ENCODE measurements around the gene PPP1CC. TPM values are rescaled to one million over a fixed set of nuclear protein-coding genes. Genes with fewer than 3 reads are reported as not detected.

Gene PPP1CC
- total RNA-seq, 1 donor, result 158 TPM

- H3K4me1 ChIP-seq (ENCODE audit: insufficient read depth, low read length), result peaks cover 94% of the 10 kb centered on the region
- no peaks in the 10 kb centered on the region for H3K27me3 ChIP-seq (ENCODE audit: insufficient read depth, low read length)
- H3K9me3 ChIP-seq (ENCODE audit: low read depth, low read length), result no peaks in the 10 kb centered on the region
- H3K4me3 ChIP-seq (ENCODE audit: low read length), result no peak overlapping the region
These were observed 52.6 kb downstream of the PPP1CC start for GRCh38 chr12:110690127-110690430.

GRCh38 chr12:110689281-110690126 lies 53.2 kb downstream of the PPP1CC start:
- no peaks in the 10 kb centered on the region for H3K9me3 ChIP-seq (ENCODE audit: low read depth, low read length)
- H3K4me1 ChIP-seq (ENCODE audit: insufficient read depth, low read length), result peaks cover 93% of the 10 kb centered on the region
- peak overlapping the region; percentile 44 for H3K4me3 ChIP-seq (ENCODE audit: low read length)
- no peaks in the 10 kb centered on the region for H3K27me3 ChIP-seq (ENCODE audit: insufficient read depth, low read length)

- Histone ChIP-seq H3K27me3 (ENCODE audit: insufficient read depth, low read length) (no peaks in the 10 kb centered on the region), H3K4me3 (ENCODE audit: low read length) (peak within 1 kb of the TSS; percentile 60), H3K9me3 (ENCODE audit: low read depth, low read length) (no peaks in the 10 kb centered on the region), H3K4me1 (ENCODE audit: insufficient read depth, low read length) (peaks cover 84% of the 10 kb centered on the region)
These were observed 54.0 kb downstream of the PPP1CC start, which contains the start of gene HVCN1 for GRCh38 chr12:110688446-110689280. Gene HVCN1 (minus strand): TSS chr12:110689115. CDS start chr12:110683245, 5,870 bp downstream.

GRCh38 chr12:110687396-110688169 lies 55.1 kb downstream of the PPP1CC start:
- H3K9me3 ChIP-seq (ENCODE audit: low read depth, low read length), result no peaks in the 10 kb centered on the region
- H3K4me3 ChIP-seq (ENCODE audit: low read length), result peak overlapping the region; percentile 60
- H3K4me1 ChIP-seq (ENCODE audit: insufficient read depth, low read length), result peaks cover 76% of the 10 kb centered on the region
- no peaks in the 10 kb centered on the region for H3K27me3 ChIP-seq (ENCODE audit: insufficient read depth, low read length)

GRCh38 chr12:110686294-110686903 lies 56.3 kb downstream of the PPP1CC start:
- no peaks in the 10 kb centered on the region for H3K9me3 ChIP-seq (ENCODE audit: low read depth, low read length)
- H3K4me3 ChIP-seq (ENCODE audit: low read length), result peak overlapping the region; percentile 60
- H3K27me3 ChIP-seq (ENCODE audit: insufficient read depth, low read length), result no peaks in the 10 kb centered on the region
- peaks cover 76% of the 10 kb centered on the region for H3K4me1 ChIP-seq (ENCODE audit: insufficient read depth, low read length)

GRCh38 chr12:110684312-110684836 lies 58.3 kb downstream of the PPP1CC start:
- peaks cover 66% of the 10 kb centered on the region for H3K4me1 ChIP-seq (ENCODE audit: insufficient read depth, low read length)
- H3K4me3 ChIP-seq (ENCODE audit: low read length), result no peak overlapping the region
- H3K27me3 ChIP-seq (ENCODE audit: insufficient read depth, low read length), result no peaks in the 10 kb centered on the region
- no peaks in the 10 kb centered on the region for H3K9me3 ChIP-seq (ENCODE audit: low read depth, low read length)

- Histone ChIP-seq H3K4me3 (ENCODE audit: low read length) (no peak overlapping the region), H3K9me3 (ENCODE audit: low read depth, low read length) (no peaks in the 10 kb centered on the region), H3K4me1 (ENCODE audit: insufficient read depth, low read length) (peaks cover 69% of the 10 kb centered on the region), H3K27me3 (ENCODE audit: insufficient read depth, low read length) (no peaks in the 10 kb centered on the region)
These were observed 58.8 kb downstream of the PPP1CC start for GRCh38 chr12:110683888-110684287.

- no peaks in the 10 kb centered on the region for H3K9me3 ChIP-seq (ENCODE audit: low read depth, low read length)
- peaks cover 71% of the 10 kb centered on the region for H3K4me1 ChIP-seq (ENCODE audit: insufficient read depth, low read length)
- no peak overlapping the region for H3K4me3 ChIP-seq (ENCODE audit: low read length)
- no peaks in the 10 kb centered on the region for H3K27me3 ChIP-seq (ENCODE audit: insufficient read depth, low read length)
These were observed 62.7 kb downstream of the PPP1CC start for GRCh38 chr12:110680032-110680431.

GRCh38 chr12:110679201-110679600 lies 63.5 kb downstream of the PPP1CC start:
- H3K9me3 ChIP-seq (ENCODE audit: low read depth, low read length), result no peaks in the 10 kb centered on the region
- peaks cover 75% of the 10 kb centered on the region for H3K4me1 ChIP-seq (ENCODE audit: insufficient read depth, low read length)
- H3K27me3 ChIP-seq (ENCODE audit: insufficient read depth, low read length), result no peaks in the 10 kb centered on the region
- no peak overlapping the region for H3K4me3 ChIP-seq (ENCODE audit: low read length)

- Histone ChIP-seq H3K9me3 (ENCODE audit: low read depth, low read length) (no peaks in the 10 kb centered on the region), H3K4me3 (ENCODE audit: low read length) (no peak overlapping the region), H3K4me1 (ENCODE audit: insufficient read depth, low read length) (peaks cover 81% of the 10 kb centered on the region), H3K27me3 (ENCODE audit: insufficient read depth, low read length) (no peaks in the 10 kb centered on the region)
These were observed 64.7 kb downstream of the PPP1CC start for GRCh38 chr12:110677982-110678381.

- Histone ChIP-seq H3K4me3 (ENCODE audit: low read length) (no peak overlapping the region), H3K9me3 (ENCODE audit: low read depth, low read length) (no peaks in the 10 kb centered on the region), H3K27me3 (ENCODE audit: insufficient read depth, low read length) (no peaks in the 10 kb centered on the region), H3K4me1 (ENCODE audit: insufficient read depth, low read length) (peaks cover 84% of the 10 kb centered on the region)
These were observed 65.3 kb downstream of the PPP1CC start for GRCh38 chr12:110677206-110677911.

- Histone ChIP-seq H3K27me3 (ENCODE audit: insufficient read depth, low read length) (no peaks in the 10 kb centered on the region), H3K9me3 (ENCODE audit: low read depth, low read length) (no peaks in the 10 kb centered on the region), H3K4me1 (ENCODE audit: insufficient read depth, low read length) (peaks cover 85% of the 10 kb centered on the region), H3K4me3 (ENCODE audit: low read length) (no peak overlapping the region)
These were observed 66.5 kb downstream of the PPP1CC start for GRCh38 chr12:110676171-110676570.

GRCh38 chr12:110670161-110670701 lies 72.5 kb downstream of the PPP1CC start:
- H3K4me3 ChIP-seq (ENCODE audit: low read length), result no peak overlapping the region
- no peaks in the 10 kb centered on the region for H3K27me3 ChIP-seq (ENCODE audit: insufficient read depth, low read length)
- peaks cover 67% of the 10 kb centered on the region for H3K4me1 ChIP-seq (ENCODE audit: insufficient read depth, low read length)
- no peaks in the 10 kb centered on the region for H3K9me3 ChIP-seq (ENCODE audit: low read depth, low read length)
